H1 (cell line): ENCODE measurements around the gene APPL2. TPM values are rescaled to one million over a fixed set of nuclear protein-coding genes. Genes with fewer than 3 reads are reported as not detected.

Experiments
- MAFK ChIP-seq: IDR thresholded peaks from 2 replicates; pipeline ENCODE4 v1.6.1; 2012; ENCODE audit warnings: low read depth, mild to moderate bottlenecking, improper control_type of control experiment, low read length
- RBBP5 ChIP-seq: IDR thresholded peaks from 2 replicates; pipeline ENCODE4 v1.7.1; 2012; ENCODE audit warnings: low read depth, mild to moderate bottlenecking, inconsistent platforms, low read length, moderate library complexity, borderline replicate concordance
- SIN3A ChIP-seq, 2 experiments: IDR thresholded peaks in 1 of 2; conservative IDR thresholded peaks in 1 of 2; 2 replicates each; pipeline ENCODE4 v1.6.1; 2011 to 2012; ENCODE audit warnings: low read length in 2 of 2, improper control_type of control experiment in 1 of 2, low read depth in 1 of 2, mild to moderate bottlenecking in 1 of 2
- SRF ChIP-seq: IDR thresholded peaks from 2 replicates; pipeline ENCODE4 v1.6.1; 2011; ENCODE audit warnings: mild to moderate bottlenecking, low read depth, low read length, moderate library complexity
- ZNF274 ChIP-seq: IDR thresholded peaks from 2 replicates; pipeline ENCODE4 v1.7.0; 2012; ENCODE audit warnings: low read length, borderline replicate concordance; ENCODE audit errors: extremely low read depth
- polyA plus RNA-seq, 7 experiments: library from polyadenylated mRNA; depleted of rRNA in 3 of 7; stranded (reverse) in 5 of 7; unstranded in 2 of 7; fragments of >200 nt in 5 of 7; fragments of 200-250 nt in 2 of 7; gene quantifications; 1 replicate in 5 of 7; 2 replicates in 1 of 7; 4 replicates in 1 of 7; pipeline versions ENCODE4 v1.2.1 to v1.2.3, GENCODE V29; 2011 to 2013; ENCODE audit warnings: missing spikeins in 2 of 7, mixed read lengths in 2 of 7
- total RNA-seq: library from RNA; stranded (reverse); fragmentation: NEBNext Ultra II Directional; extraction: Animal tissue kit (Norgen Biotek cat#: 25700); gene quantifications from 2 replicates; pipeline ENCODE4 v1.2.1, GENCODE V29; 2021
- TF ChIP-seq, protein P1 (sequence below), 3 experiments: IDR thresholded peaks; 1 replicate in 2 of 3; 2 replicates in 1 of 3; pipeline versions ENCODE4 v1.5.1 to v1.6.1; 2011; ENCODE audit warnings: low read length in 3 of 3, mild to moderate bottlenecking in 3 of 3, inconsistent platforms in 2 of 3, low read depth in 1 of 3, moderate library complexity in 1 of 3; ENCODE audit not compliant: insufficient read depth in 1 of 3; ENCODE audit errors: control extremely low read depth in 1 of 3

The APPL2 gene
- total and polyA plus RNA-seq, 2 of the 8 experiments (the other 6 are each of a cell fraction or from before 2014, with no cell fraction given): 8.9 to 22.9 TPM

DNA sequence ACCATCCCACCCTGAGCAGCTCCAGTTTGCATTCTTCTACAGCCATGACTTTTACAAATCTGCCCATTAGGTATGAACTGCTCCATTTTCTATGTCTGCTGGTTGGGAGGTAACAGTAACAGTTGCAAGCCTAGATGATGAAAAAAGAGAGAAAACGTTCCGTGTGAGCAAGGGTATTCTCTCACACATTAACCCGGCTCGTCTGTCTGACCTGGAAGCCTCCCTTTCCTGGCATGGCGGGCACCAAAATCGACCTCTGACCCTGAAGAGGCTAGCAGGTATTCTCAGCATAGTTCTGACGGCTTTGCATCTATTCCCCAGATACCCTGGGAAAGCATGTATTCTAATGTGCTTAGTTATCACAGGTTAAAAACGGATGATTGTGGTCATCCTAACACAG lies 31.8 kb downstream of the APPL2 start (continued):
- TF ChIP-seq RBBP5: no peak
- TF ChIP-seq, protein P1, sequence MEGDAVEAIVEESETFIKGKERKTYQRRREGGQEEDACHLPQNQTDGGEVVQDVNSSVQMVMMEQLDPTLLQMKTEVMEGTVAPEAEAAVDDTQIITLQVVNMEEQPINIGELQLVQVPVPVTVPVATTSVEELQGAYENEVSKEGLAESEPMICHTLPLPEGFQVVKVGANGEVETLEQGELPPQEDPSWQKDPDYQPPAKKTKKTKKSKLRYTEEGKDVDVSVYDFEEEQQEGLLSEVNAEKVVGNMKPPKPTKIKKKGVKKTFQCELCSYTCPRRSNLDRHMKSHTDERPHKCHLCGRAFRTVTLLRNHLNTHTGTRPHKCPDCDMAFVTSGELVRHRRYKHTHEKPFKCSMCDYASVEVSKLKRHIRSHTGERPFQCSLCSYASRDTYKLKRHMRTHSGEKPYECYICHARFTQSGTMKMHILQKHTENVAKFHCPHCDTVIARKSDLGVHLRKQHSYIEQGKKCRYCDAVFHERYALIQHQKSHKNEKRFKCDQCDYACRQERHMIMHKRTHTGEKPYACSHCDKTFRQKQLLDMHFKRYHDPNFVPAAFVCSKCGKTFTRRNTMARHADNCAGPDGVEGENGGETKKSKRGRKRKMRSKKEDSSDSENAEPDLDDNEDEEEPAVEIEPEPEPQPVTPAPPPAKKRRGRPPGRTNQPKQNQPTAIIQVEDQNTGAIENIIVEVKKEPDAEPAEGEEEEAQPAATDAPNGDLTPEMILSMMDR (IDR thresholded peaks at IDR 0.05; ENCODE audit: control extremely low read depth in 1 of 3, insufficient read depth in 1 of 3, low read depth in 1 of 3, low read length in 3 of 3): no peak
- TF ChIP-seq SIN3A (conservative IDR thresholded peaks at IDR 0.05 in 1 of 2, IDR thresholded peaks at IDR 0.05 in 1 of 2; ENCODE audit: low read depth in 1 of 2, low read length in 2 of 2): no peak
- TF ChIP-seq MAFK: no peak
- no peak for TF ChIP-seq SRF
- no peak for TF ChIP-seq ZNF274
